Measurements from ENCODE around the gene CELF2.

The CELF2 gene

DNA sequence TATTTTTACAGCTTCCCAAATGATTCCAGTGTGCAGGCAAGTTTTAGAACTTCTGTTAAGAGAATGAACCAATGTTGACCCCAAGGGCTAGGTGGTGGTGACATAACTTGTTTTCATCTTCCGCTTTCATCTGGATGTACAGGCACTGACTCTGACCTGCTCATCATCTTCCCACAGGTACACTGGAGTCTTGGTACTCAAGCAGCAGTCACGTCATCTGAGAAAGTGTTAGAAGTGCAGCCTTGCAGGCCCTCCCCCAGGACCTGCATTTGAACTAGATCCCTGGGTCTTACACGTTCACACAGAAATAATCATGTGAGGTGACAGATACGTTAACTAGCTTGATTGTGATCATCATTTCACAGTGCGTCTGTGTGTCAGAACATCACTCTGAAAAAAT, 212.2 kb downstream of the CELF2 start:
- Histone ChIP-seq H3K27ac (ENCODE audit: low read depth, low read length) (no peak overlapping the region), H3K27me3 (ENCODE audit: control insufficient read depth, low read length) (peaks cover 38% of the 10 kb centered on the region), H3K4me3 (ENCODE audit: low read length) (no peak overlapping the region), H3F3A (ENCODE audit: control insufficient read depth, insufficient read depth) (no peaks in the 10 kb centered on the region), H3K4me2 (ENCODE audit: low read length) (no peak overlapping the region), H3K9me3 (ENCODE audit: control insufficient read depth, insufficient read depth, low read length) (no peaks in the 10 kb centered on the region), H3K36me3 (ENCODE audit: control insufficient read depth, low read length) (no peaks in the 10 kb centered on the region), H4K20me1 (ENCODE audit: control insufficient read depth, insufficient read depth, low read depth, low read length) (no peaks in the 10 kb centered on the region), H3K79me2 (ENCODE audit: control insufficient read depth, low read length) (no peaks in the 10 kb centered on the region), H3K4me1 (ENCODE audit: control insufficient read depth, low read length) (peaks cover 23% of the 10 kb centered on the region), H3K9me2 (replicated peaks; ENCODE audit: control insufficient read depth, low read length) (no peaks in the 10 kb centered on the region)
- TF ChIP-seq, protein P1, sequence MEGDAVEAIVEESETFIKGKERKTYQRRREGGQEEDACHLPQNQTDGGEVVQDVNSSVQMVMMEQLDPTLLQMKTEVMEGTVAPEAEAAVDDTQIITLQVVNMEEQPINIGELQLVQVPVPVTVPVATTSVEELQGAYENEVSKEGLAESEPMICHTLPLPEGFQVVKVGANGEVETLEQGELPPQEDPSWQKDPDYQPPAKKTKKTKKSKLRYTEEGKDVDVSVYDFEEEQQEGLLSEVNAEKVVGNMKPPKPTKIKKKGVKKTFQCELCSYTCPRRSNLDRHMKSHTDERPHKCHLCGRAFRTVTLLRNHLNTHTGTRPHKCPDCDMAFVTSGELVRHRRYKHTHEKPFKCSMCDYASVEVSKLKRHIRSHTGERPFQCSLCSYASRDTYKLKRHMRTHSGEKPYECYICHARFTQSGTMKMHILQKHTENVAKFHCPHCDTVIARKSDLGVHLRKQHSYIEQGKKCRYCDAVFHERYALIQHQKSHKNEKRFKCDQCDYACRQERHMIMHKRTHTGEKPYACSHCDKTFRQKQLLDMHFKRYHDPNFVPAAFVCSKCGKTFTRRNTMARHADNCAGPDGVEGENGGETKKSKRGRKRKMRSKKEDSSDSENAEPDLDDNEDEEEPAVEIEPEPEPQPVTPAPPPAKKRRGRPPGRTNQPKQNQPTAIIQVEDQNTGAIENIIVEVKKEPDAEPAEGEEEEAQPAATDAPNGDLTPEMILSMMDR (IDR thresholded peaks at IDR 0.05; ENCODE audit: low read depth, low read length, poor library complexity, severe bottlenecking) = no peak
- no peak for TF ChIP-seq EZH2phosphoT487 (IDR thresholded peaks at IDR 0.05; ENCODE audit: borderline replicate concordance, low read length)

DNA sequence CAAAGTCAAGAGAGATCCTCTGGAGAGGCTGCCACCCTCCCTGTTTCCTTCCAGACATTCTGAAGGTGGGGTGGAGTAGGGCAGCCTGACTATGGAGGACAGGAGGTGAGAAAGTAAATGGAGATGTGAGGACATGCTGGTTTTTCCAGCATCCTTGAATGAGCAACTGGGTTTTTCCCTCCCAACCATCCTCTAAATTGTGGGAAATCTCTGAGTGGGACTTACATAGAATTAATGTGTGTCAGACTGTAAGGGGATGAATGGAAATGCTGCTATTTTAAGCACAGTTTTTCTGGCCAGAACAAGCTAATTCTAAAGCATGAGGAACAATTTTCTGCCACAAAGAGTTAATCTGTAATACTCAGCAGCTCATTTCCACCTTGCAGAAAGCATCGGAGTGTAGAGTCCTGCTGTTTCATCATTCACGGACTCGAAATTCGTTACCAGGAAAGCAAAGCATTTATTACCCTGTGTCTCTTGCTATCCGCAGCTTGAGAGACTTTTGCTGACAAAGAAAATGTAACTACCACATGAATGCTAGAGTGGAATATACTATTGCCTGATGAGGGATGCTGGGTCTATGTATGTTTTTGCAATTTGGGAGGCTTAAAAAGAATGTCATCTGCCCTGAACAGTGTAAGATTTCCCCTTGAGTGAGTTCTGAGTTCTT, 213.0 kb downstream of the CELF2 start:
- H3K79me2 ChIP-seq (ENCODE audit: control insufficient read depth, low read length) = no peaks in the 10 kb centered on the region
- H3K4me3 ChIP-seq (ENCODE audit: low read length) = no peak overlapping the region
- no peak overlapping the region for H3K4me2 ChIP-seq (ENCODE audit: low read length)
- no peak overlapping the region for H3K27ac ChIP-seq (ENCODE audit: low read depth, low read length)
- H4K20me1 ChIP-seq (ENCODE audit: control insufficient read depth, insufficient read depth, low read depth, low read length) = no peaks in the 10 kb centered on the region
- no peaks in the 10 kb centered on the region for H3K36me3 ChIP-seq (ENCODE audit: control insufficient read depth, low read length)
- peaks cover 23% of the 10 kb centered on the region for H3K4me1 ChIP-seq (ENCODE audit: control insufficient read depth, low read length)
- no peaks in the 10 kb centered on the region for H3F3A ChIP-seq (ENCODE audit: control insufficient read depth, insufficient read depth)
- TF ChIP-seq, protein P1 (IDR thresholded peaks at IDR 0.05; ENCODE audit: low read depth, low read length, poor library complexity, severe bottlenecking) = no peak
- TF ChIP-seq EZH2phosphoT487 (IDR thresholded peaks at IDR 0.05; ENCODE audit: borderline replicate concordance, low read length) = no peak
- H3K27me3 ChIP-seq (ENCODE audit: control insufficient read depth, low read length) = peaks cover 42% of the 10 kb centered on the region
- H3K9me2 ChIP-seq (replicated peaks; ENCODE audit: control insufficient read depth, low read length) = no peaks in the 10 kb centered on the region
- no peaks in the 10 kb centered on the region for H3K9me3 ChIP-seq (ENCODE audit: control insufficient read depth, insufficient read depth, low read length)

DNA sequence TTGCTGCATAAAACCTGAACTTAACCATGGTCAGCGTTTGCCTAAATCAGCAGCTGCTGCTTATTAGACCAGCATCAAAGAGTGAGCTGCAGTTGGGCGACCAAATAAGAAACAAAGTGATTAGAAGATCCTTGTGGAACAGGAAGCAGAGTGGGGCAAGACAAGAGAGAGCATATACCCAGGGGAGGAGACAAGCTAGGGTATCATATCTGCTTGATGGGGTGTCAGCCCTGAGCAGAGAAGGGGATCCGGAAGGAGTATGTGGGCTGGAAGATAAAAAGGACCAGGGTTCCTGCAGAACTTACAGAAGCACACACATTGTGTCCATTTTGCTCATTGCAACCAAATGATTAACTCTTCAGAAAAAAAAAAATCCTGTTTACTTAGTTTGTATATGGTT, 213.6 kb downstream of the CELF2 start:
- peaks cover 46% of the 10 kb centered on the region for H3K27me3 ChIP-seq (ENCODE audit: control insufficient read depth, low read length)
- no peaks in the 10 kb centered on the region for H3K9me3 ChIP-seq (ENCODE audit: control insufficient read depth, insufficient read depth, low read length)
- H3K4me2 ChIP-seq (ENCODE audit: low read length) = no peak overlapping the region
- H3F3A ChIP-seq (ENCODE audit: control insufficient read depth, insufficient read depth) = no peaks in the 10 kb centered on the region
- H3K36me3 ChIP-seq (ENCODE audit: control insufficient read depth, low read length) = no peaks in the 10 kb centered on the region
- no peaks in the 10 kb centered on the region for H3K79me2 ChIP-seq (ENCODE audit: control insufficient read depth, low read length)
- no peaks in the 10 kb centered on the region for H3K9me2 ChIP-seq (replicated peaks; ENCODE audit: control insufficient read depth, low read length)
- H4K20me1 ChIP-seq (ENCODE audit: control insufficient read depth, insufficient read depth, low read depth, low read length) = no peaks in the 10 kb centered on the region
- H3K4me3 ChIP-seq (ENCODE audit: low read length) = no peak overlapping the region
- H3K27ac ChIP-seq (ENCODE audit: low read depth, low read length) = no peak overlapping the region
- H3K4me1 ChIP-seq (ENCODE audit: control insufficient read depth, low read length) = peaks cover 21% of the 10 kb centered on the region
- TF ChIP-seq, protein P1 (IDR thresholded peaks at IDR 0.05; ENCODE audit: low read depth, low read length, poor library complexity, severe bottlenecking) = no peak
- TF ChIP-seq EZH2phosphoT487 (IDR thresholded peaks at IDR 0.05; ENCODE audit: borderline replicate concordance, low read length) = no peak

All from DOHH2 (cell line).